Panc1 (cell line): ENCODE data around the gene KATNA1. TPM values are rescaled to one million over a fixed set of nuclear protein-coding genes. Genes with fewer than 3 reads are reported as not detected.

Experiments used
- ATAC-seq: fragments of 200-7000 bp; cut with Tn5 transposase; 2 replicates; pipeline ENCODE4 v1.9.1; 2020; ENCODE audit warnings: mild to moderate bottlenecking, moderate library complexity
- BruUV-seq: library from RNA; stranded (reverse); fragments of 400-500 nt; replicated peaks from 2 replicates; lab custom pipeline; 2021; lab: Mats Ljungman, UMichigan
- CTCF ChIA-PET: fragments of 300-600 bp; sonication (Branson Sonifier 250); formaldehyde crosslinking; loops from one replicate; lab custom pipeline; 2022; ENCODE audit warnings: antibody characterized with exemption; lab: Charles Lee
- POLR2A ChIA-PET: fragments of 300-600 bp; sonication (Branson Sonifier 250); formaldehyde crosslinking; loops from one replicate; lab custom pipeline; 2022; ENCODE audit warnings: antibody characterized with exemption; lab: Charles Lee
- DNase-seq: peaks from one replicate; pipeline ENCODE4 v3.0.0-alpha.2; 2010; ENCODE audit warnings: low read depth, low spot score
- H3K27ac ChIP-seq: 2 replicates; pipeline ENCODE4 v1.5.1; 2011; ENCODE audit warnings: mild to moderate bottlenecking, low read length, inconsistent platforms
- H3K27me3 ChIP-seq: fragments of 200-500 bp; sonication (Bioruptor generic); 2 replicates; pipeline ENCODE4 v1.6.0; 2014; ENCODE audit warnings: low read length, inconsistent platforms; ENCODE audit not compliant: control insufficient read depth, insufficient read depth
- H3K36me3 ChIP-seq: fragments of 200-500 bp; sonication (Bioruptor generic); 2 replicates; pipeline ENCODE4 v1.5.1; 2014; ENCODE audit warnings: inconsistent platforms, mild to moderate bottlenecking, low read length, moderate library complexity; ENCODE audit not compliant: control insufficient read depth, insufficient read depth
- H3K4me1 ChIP-seq: 2 replicates; pipeline ENCODE4 v1.5.1; 2011; ENCODE audit warnings: inconsistent platforms, mild to moderate bottlenecking, low read length, moderate library complexity; ENCODE audit not compliant: control insufficient read depth, insufficient read depth
- H3K4me3 ChIP-seq, 2 experiments: 2 replicates each; pipeline ENCODE4 v1.5.1; 2011 to 2012; ENCODE audit warnings: low read depth in 2 of 2, low read length in 2 of 2, mild to moderate bottlenecking in 2 of 2, inconsistent platforms in 1 of 2, moderate library complexity in 1 of 2
- H3K9me3 ChIP-seq: fragments of 200-500 bp; sonication (Bioruptor generic); 2 replicates; pipeline ENCODE4 v1.5.1; 2014; ENCODE audit warnings: low read depth, mild to moderate bottlenecking, inconsistent platforms, low read length, moderate library complexity; ENCODE audit not compliant: control insufficient read depth, insufficient read depth
- POLR2AphosphoS5 ChIP-seq: IDR thresholded peaks from 2 replicates; pipeline ENCODE4 v1.6.1; 2012; ENCODE audit warnings: mild to moderate bottlenecking, low read depth, low read length, moderate library complexity
- REST ChIP-seq, 2 experiments: IDR thresholded peaks; 2 replicates each; pipeline ENCODE4 v1.6.1; 2011 to 2012; ENCODE audit warnings: low read depth in 2 of 2, control low read depth in 1 of 2, low read length in 1 of 2, mild to moderate bottlenecking in 1 of 2, moderate library complexity in 1 of 2; ENCODE audit not compliant: insufficient read depth in 1 of 2
- SIN3A ChIP-seq: IDR thresholded peaks from 2 replicates; pipeline ENCODE4 v1.6.1; 2012; ENCODE audit warnings: low read depth, mild to moderate bottlenecking, low read length, moderate library complexity, borderline replicate concordance; ENCODE audit not compliant: insufficient read depth
- TCF7L2 ChIP-seq: IDR thresholded peaks from 2 replicates; pipeline ENCODE4 v1.6.1; 2011; ENCODE audit warnings: mild to moderate bottlenecking, low read depth, low read length, inconsistent platforms
- in situ Hi-C: cut with HindIII; loops from 2 replicates; pipeline ENCODE4 v1.10.0; 2016; ENCODE audit warnings: low sequenced_read_pairs, low pct_unique_long_range_greater_than_20kb
- intact Hi-C: fragments of 100-400 bp; cut with micrococcal nuclease; formaldehyde crosslinking; loops from one replicate; pipeline ENCODE4 v1.10.0; 2022; ENCODE audit not compliant: unreplicated experiment
- total RNA-seq: library from RNA; stranded (reverse); gene quantifications from one replicate; pipeline ENCODE4 v1.2.1, GENCODE V29; 2021; ENCODE audit not compliant: unreplicated experiment
- TF ChIP-seq, protein P1 (sequence below): fragments of 450-650 bp; IDR thresholded peaks from 2 replicates; pipeline ENCODE4 v1.5.1; 2017; ENCODE audit warnings: mild to moderate bottlenecking

Gene KATNA1
- total RNA-seq, 1 experiment from 2014 or later: 19.7 TPM

DNA sequence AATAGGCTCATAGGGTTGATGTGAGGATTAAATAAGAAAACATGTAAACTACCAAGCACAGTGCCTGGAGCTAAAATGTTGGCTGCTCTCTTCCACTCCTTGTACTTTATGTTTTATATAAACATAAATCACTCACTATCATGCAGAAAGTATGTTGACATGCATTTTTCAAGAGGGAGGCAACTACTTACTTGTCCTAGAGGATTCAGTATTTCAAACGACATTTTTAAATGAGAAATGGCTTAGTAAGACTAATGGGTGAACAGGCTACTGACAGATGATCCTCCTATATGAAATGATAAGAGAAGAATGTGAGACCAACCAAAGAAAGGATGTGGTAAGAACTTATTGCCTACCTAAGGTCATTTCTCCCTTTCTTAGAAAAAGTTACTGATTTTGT is 48.4 kb upstream of the KATNA1 start:
- Histone ChIP-seq H3K36me3 (peaks cover 20% of the 10 kb centered on the region), H3K4me1 (no peaks in the 10 kb centered on the region), H3K27ac (no peak overlapping the region), H3K9me3 (no peaks in the 10 kb centered on the region), H3K4me3 (no peak overlapping the region), H3K27me3 (no peaks in the 10 kb centered on the region)
- in situ Hi-C loops: no loop called here
- CTCF ChIA-PET: no interaction called here
- intact Hi-C loops: no loop called here
- BruUV-seq: no TSS peak
- ATAC-seq (no peak), DNase-seq (no peak)
- TF ChIP-seq SIN3A (no peak), REST (IDR thresholded peaks at IDR 0.05; ENCODE audit: insufficient read depth in 1 of 2, low read depth in 2 of 2, low read length in 1 of 2) (no peak), POLR2AphosphoS5 (no peak), TCF7L2 (no peak)
- TF ChIP-seq, protein P1, sequence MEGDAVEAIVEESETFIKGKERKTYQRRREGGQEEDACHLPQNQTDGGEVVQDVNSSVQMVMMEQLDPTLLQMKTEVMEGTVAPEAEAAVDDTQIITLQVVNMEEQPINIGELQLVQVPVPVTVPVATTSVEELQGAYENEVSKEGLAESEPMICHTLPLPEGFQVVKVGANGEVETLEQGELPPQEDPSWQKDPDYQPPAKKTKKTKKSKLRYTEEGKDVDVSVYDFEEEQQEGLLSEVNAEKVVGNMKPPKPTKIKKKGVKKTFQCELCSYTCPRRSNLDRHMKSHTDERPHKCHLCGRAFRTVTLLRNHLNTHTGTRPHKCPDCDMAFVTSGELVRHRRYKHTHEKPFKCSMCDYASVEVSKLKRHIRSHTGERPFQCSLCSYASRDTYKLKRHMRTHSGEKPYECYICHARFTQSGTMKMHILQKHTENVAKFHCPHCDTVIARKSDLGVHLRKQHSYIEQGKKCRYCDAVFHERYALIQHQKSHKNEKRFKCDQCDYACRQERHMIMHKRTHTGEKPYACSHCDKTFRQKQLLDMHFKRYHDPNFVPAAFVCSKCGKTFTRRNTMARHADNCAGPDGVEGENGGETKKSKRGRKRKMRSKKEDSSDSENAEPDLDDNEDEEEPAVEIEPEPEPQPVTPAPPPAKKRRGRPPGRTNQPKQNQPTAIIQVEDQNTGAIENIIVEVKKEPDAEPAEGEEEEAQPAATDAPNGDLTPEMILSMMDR: no peak
- POLR2A ChIA-PET: no interaction called here

GRCh38 chr6:149694921-149695320 is 46.4 kb upstream of the KATNA1 start:
- Histone ChIP-seq H3K27me3 (no peaks in the 10 kb centered on the region), H3K4me3 (no peak overlapping the region), H3K4me1 (no peaks in the 10 kb centered on the region), H3K36me3 (peaks cover 17% of the 10 kb centered on the region), H3K9me3 (no peaks in the 10 kb centered on the region), H3K27ac (no peak overlapping the region)
- POLR2A ChIA-PET: no interaction called here
- no TSS peak for BruUV-seq
- DNase-seq (no peak), ATAC-seq (no peak)
- intact Hi-C loops: no loop called here
- no peak for TF ChIP-seq SIN3A
- TF ChIP-seq POLR2AphosphoS5: no peak
- TF ChIP-seq, protein P1: no peak
- TF ChIP-seq TCF7L2: no peak
- CTCF ChIA-PET: no interaction called here
- in situ Hi-C loops: no loop called here
